ENCODE data around the gene INTS7. TPM values are rescaled to one million over a fixed set of nuclear protein-coding genes. Genes with fewer than 3 reads are reported as not detected.
"Not testable (repeated sequence)": the region's sequence is repeated elsewhere in the genome, so short reads cannot be mapped to it uniquely, and the experiment has no call there.

The INTS7 gene
- total and polyA plus RNA-seq, 11 donors, result 3.6 to 12.9 (median 9.1) TPM

- Histone ChIP-seq H3K4me3 (no peak overlapping the region), H3K4me1 (peaks cover 0 to 28% (median 4%) of the 10 kb centered on the region in 12 donors), H3K27ac (no peak overlapping the region), H3K27me3 (no peaks in the 10 kb centered on the region), H3K9me3 (no peaks in the 10 kb centered on the region), H3K36me3 (peaks cover 0 to 34% (median 16%) of the 10 kb centered on the region in 9 donors)
- no peak for DNase-seq
- WGBS, 4 donors, result 96 to 97% (median 96%) methylated on average over 3 of the region's 3 CpGs
- TF ChIP-seq POLR2A (IDR thresholded peaks at IDR 0.05), result no peak
- no peak for TF ChIP-seq CTCF (IDR thresholded peaks at IDR 0.05)
- intact Hi-C loops (cut with DNase I), result loop anchor here in 8 of 10 donors (5.0 to 10.0 kb wide), 4 partner anchors 245 to 260 kb away; no protein-coding TSS in a partner anchor
- no peak for ATAC-seq
These were observed 92.8 kb downstream of the INTS7 start for GRCh38 chr1:211942583-211942982.

GRCh38 chr1:211939876-211940468 is 95.4 kb downstream of the INTS7 start:
- intact Hi-C loops (cut with DNase I), result loop anchor here in 9 of 10 donors (5.0 to 10.0 kb wide), 4 partner anchors 243 to 258 kb away; no protein-coding TSS in a partner anchor
- no peak for DNase-seq
- 87 to 89% (median 88%) methylated on average over 3 of the region's 3 CpGs for WGBS, 4 donors
- no peak for ATAC-seq
- H3K4me1 ChIP-seq, result peaks cover 0 to 38% (median 4%) of the 10 kb centered on the region in 12 donors
- H3K36me3 ChIP-seq, result peaks cover 0 to 28% (median 13%) of the 10 kb centered on the region in 9 donors
- H3K9me3 ChIP-seq, result no peaks in the 10 kb centered on the region
- H3K27ac ChIP-seq, result no peak overlapping the region
- no peak overlapping the region for H3K4me3 ChIP-seq
- H3K27me3 ChIP-seq, result no peaks in the 10 kb centered on the region
- TF ChIP-seq POLR2A (IDR thresholded peaks at IDR 0.05), result no peak
- TF ChIP-seq CTCF (IDR thresholded peaks at IDR 0.05), result no peak

- Histone ChIP-seq H3K4me1 (peaks cover 0 to 50% (median 4%) of the 10 kb centered on the region in 12 donors), H3K9me3 (no peaks in the 10 kb centered on the region), H3K36me3 (peaks cover 0 to 18% (median 11%) of the 10 kb centered on the region in 9 donors), H3K27me3 (no peaks in the 10 kb centered on the region), H3K27ac (peak overlapping the region in 2 of 12 donors; percentile 21 to 77), H3K4me3 (peak overlapping the region in 10 of 12 donors; percentile 16 to 47 (median 32))
- DNase-seq (no peak), ATAC-seq (no peak)
- intact Hi-C loops (cut with DNase I), result loop anchor here in 1 of 10 donors (10.0 kb wide), 1 partner anchor 254 kb away; no protein-coding TSS in a partner anchor
- TF ChIP-seq CTCF (IDR thresholded peaks at IDR 0.05) (no peak), POLR2A (IDR thresholded peaks at IDR 0.05) (no peak)
- 14 to 32% (median 25%) methylated on average over 3 of the region's 3 CpGs for WGBS, 4 donors
These were observed 96.8 kb downstream of the INTS7 start for GRCh38 chr1:211938561-211938997.

- 93 to 99% (median 97%) methylated on average over 5 of the region's 5 CpGs for WGBS, 4 donors
- H3K27me3 ChIP-seq, H3K27ac ChIP-seq, H3K36me3 ChIP-seq, H3K4me3 ChIP-seq, ATAC-seq, H3K9me3 ChIP-seq, DNase-seq: not testable (repeated sequence)
- peaks cover 0 to 61% (median 7%) of the 10 kb centered on the region in 12 donors for H3K4me1 ChIP-seq
- intact Hi-C loops (cut with DNase I), result loop anchor here in 1 of 10 donors (10.0 kb wide), 1 partner anchor 253 kb away; no protein-coding TSS in a partner anchor
These were observed 97.9 kb downstream of the INTS7 start for GRCh38 chr1:211937422-211937821.
